Activated naive CD4-positive, alpha-beta T cell treated with anti-CD3 and anti-CD28 coated beads, Interleukin-2, amount 50 U/mL, for 24 hours (primary cell): ENCODE data around the gene CETN1.

Experiments used
- H3K27ac Mint-ChIP-seq: one replicate; pipeline ENCODE4 v1.8.0; 2021; ENCODE audit warnings: mild to moderate bottlenecking, mixed read lengths
- H3K27me3 Mint-ChIP-seq: one replicate; pipeline ENCODE4 v1.8.0; 2021; ENCODE audit warnings: mixed read lengths
- H3K36me3 Mint-ChIP-seq: one replicate; pipeline ENCODE4 v1.8.0; 2021; ENCODE audit warnings: mixed read lengths
- H3K4me1 Mint-ChIP-seq: one replicate; pipeline ENCODE4 v1.8.0; 2021; ENCODE audit warnings: mixed read lengths
- H3K4me3 Mint-ChIP-seq: one replicate; pipeline ENCODE4 v1.8.0; 2021; ENCODE audit warnings: mild to moderate bottlenecking, mixed read lengths
- H3K9me3 Mint-ChIP-seq: one replicate; pipeline ENCODE4 v1.8.0; 2021; ENCODE audit warnings: mixed read lengths

Gene CETN1

GRCh38 chr18:604771-605170 lies 24.6 kb downstream of the CETN1 start:
- no peaks in the 10 kb centered on the region for H3K4me1 Mint-ChIP-seq
- no peaks in the 10 kb centered on the region for H3K36me3 Mint-ChIP-seq
- no peaks in the 10 kb centered on the region for H3K9me3 Mint-ChIP-seq
- H3K27me3 Mint-ChIP-seq, result peaks cover 19% of the 10 kb centered on the region
- H3K4me3 Mint-ChIP-seq, result no peak overlapping the region
- no peak overlapping the region for H3K27ac Mint-ChIP-seq

GRCh38 chr18:607930-608329 lies 27.8 kb downstream of the CETN1 start:
- no peaks in the 10 kb centered on the region for H3K4me1 Mint-ChIP-seq
- H3K4me3 Mint-ChIP-seq, result no peak overlapping the region
- peaks cover 6% of the 10 kb centered on the region for H3K27me3 Mint-ChIP-seq
- no peak overlapping the region for H3K27ac Mint-ChIP-seq
- no peaks in the 10 kb centered on the region for H3K36me3 Mint-ChIP-seq
- H3K9me3 Mint-ChIP-seq, result no peaks in the 10 kb centered on the region

- Mint-ChIP-seq H3K27me3 (peaks cover 4% of the 10 kb centered on the region), H3K9me3 (no peaks in the 10 kb centered on the region), H3K4me3 (no peak overlapping the region), H3K4me1 (no peaks in the 10 kb centered on the region), H3K36me3 (no peaks in the 10 kb centered on the region), H3K27ac (no peak overlapping the region)
Observed at GRCh38 chr18:610214-610928, 30.2 kb downstream of the CETN1 start.

GRCh38 chr18:612156-612555 lies 32.0 kb downstream of the CETN1 start:
- Mint-ChIP-seq H3K4me1 (no peaks in the 10 kb centered on the region), H3K27me3 (no peaks in the 10 kb centered on the region), H3K36me3 (no peaks in the 10 kb centered on the region), H3K4me3 (no peak overlapping the region), H3K27ac (no peak overlapping the region), H3K9me3 (no peaks in the 10 kb centered on the region)

- Mint-ChIP-seq H3K27ac (no peak overlapping the region), H3K27me3 (no peaks in the 10 kb centered on the region), H3K36me3 (no peaks in the 10 kb centered on the region), H3K9me3 (no peaks in the 10 kb centered on the region), H3K4me3 (no peak overlapping the region), H3K4me1 (no peaks in the 10 kb centered on the region)
Observed at GRCh38 chr18:614193-614592, 34.0 kb downstream of the CETN1 start.

GRCh38 chr18:615092-615521 lies 34.9 kb downstream of the CETN1 start:
- Mint-ChIP-seq H3K9me3 (no peaks in the 10 kb centered on the region), H3K36me3 (no peaks in the 10 kb centered on the region), H3K27ac (no peak overlapping the region), H3K4me3 (no peak overlapping the region), H3K4me1 (no peaks in the 10 kb centered on the region), H3K27me3 (no peaks in the 10 kb centered on the region)

- Mint-ChIP-seq H3K4me3 (no peak overlapping the region), H3K27ac (no peak overlapping the region)
Observed at GRCh38 chr18:615773-616172, 35.6 kb downstream of the CETN1 start.

GRCh38 chr18:616380-616995 lies 36.3 kb downstream of the CETN1 start:
- Mint-ChIP-seq H3K4me1 (no peaks in the 10 kb centered on the region), H3K9me3 (no peaks in the 10 kb centered on the region), H3K36me3 (no peaks in the 10 kb centered on the region)

More at GRCh38 chr18:615773-616172, 35.6 kb downstream of the CETN1 start:
- Mint-ChIP-seq H3K36me3 (no peaks in the 10 kb centered on the region), H3K4me1 (no peaks in the 10 kb centered on the region), H3K9me3 (no peaks in the 10 kb centered on the region), H3K27me3 (no peaks in the 10 kb centered on the region)

GRCh38 chr18:617970-618504 lies 37.9 kb downstream of the CETN1 start:
- Mint-ChIP-seq H3K36me3 (no peaks in the 10 kb centered on the region), H3K9me3 (no peaks in the 10 kb centered on the region), H3K4me1 (no peaks in the 10 kb centered on the region), H3K27me3 (no peaks in the 10 kb centered on the region), H3K4me3 (no peak overlapping the region), H3K27ac (no peak overlapping the region)

More at GRCh38 chr18:616380-616995, 36.3 kb downstream of the CETN1 start:
- Mint-ChIP-seq H3K27ac (no peak overlapping the region), H3K27me3 (no peaks in the 10 kb centered on the region), H3K4me3 (no peak overlapping the region)

- no peak overlapping the region for H3K4me3 Mint-ChIP-seq
- H3K9me3 Mint-ChIP-seq, result no peaks in the 10 kb centered on the region
- no peaks in the 10 kb centered on the region for H3K27me3 Mint-ChIP-seq
- H3K4me1 Mint-ChIP-seq, result no peaks in the 10 kb centered on the region
- no peaks in the 10 kb centered on the region for H3K36me3 Mint-ChIP-seq
- no peak overlapping the region for H3K27ac Mint-ChIP-seq
Observed at GRCh38 chr18:618618-619017, 38.4 kb downstream of the CETN1 start.

GRCh38 chr18:621291-622043 lies 41.3 kb downstream of the CETN1 start:
- Mint-ChIP-seq H3K27me3 (no peaks in the 10 kb centered on the region), H3K4me3 (no peak overlapping the region), H3K9me3 (no peaks in the 10 kb centered on the region), H3K36me3 (no peaks in the 10 kb centered on the region), H3K27ac (no peak overlapping the region), H3K4me1 (no peaks in the 10 kb centered on the region)

- Mint-ChIP-seq H3K4me1 (no peaks in the 10 kb centered on the region), H3K4me3 (no peak overlapping the region), H3K27ac (no peak overlapping the region)
Observed at GRCh38 chr18:622289-622688, 42.1 kb downstream of the CETN1 start.

GRCh38 chr18:623761-624620 lies 43.8 kb downstream of the CETN1 start:
- Mint-ChIP-seq H3K36me3 (no peaks in the 10 kb centered on the region), H3K9me3 (no peaks in the 10 kb centered on the region), H3K27ac (no peak overlapping the region), H3K4me1 (no peaks in the 10 kb centered on the region), H3K27me3 (no peaks in the 10 kb centered on the region), H3K4me3 (no peak overlapping the region)

More at GRCh38 chr18:622289-622688, 42.1 kb downstream of the CETN1 start:
- H3K36me3 Mint-ChIP-seq, result no peaks in the 10 kb centered on the region
- H3K9me3 Mint-ChIP-seq, result no peaks in the 10 kb centered on the region
- H3K27me3 Mint-ChIP-seq, result no peaks in the 10 kb centered on the region

- Mint-ChIP-seq H3K4me3 (no peak overlapping the region), H3K27ac (no peak overlapping the region), H3K27me3 (no peaks in the 10 kb centered on the region), H3K36me3 (no peaks in the 10 kb centered on the region), H3K4me1 (no peaks in the 10 kb centered on the region), H3K9me3 (no peaks in the 10 kb centered on the region)
Observed at GRCh38 chr18:627231-627630, 47.1 kb downstream of the CETN1 start.
